ENCODE results near the gene SP6. TPM values are rescaled to one million over a fixed set of nuclear protein-coding genes. Genes with fewer than 3 reads are reported as not detected.

Gene SP6
- total and polyA plus RNA-seq, 2 of the 8 experiments (the other 6 are each of a cell fraction or from before 2014, with no cell fraction given) = 1.2 to 1.5 TPM

GRCh38 chr17:47840001-47840741 lies 10.8 kb downstream of the SP6 start:
- WGBS, 2 experiments (ENCODE audit: extremely low coverage in 1 of 2, insufficient coverage in 1 of 2, insufficient read length in 1 of 2, insufficient replicate concordance in 2 of 2, low coverage in 1 of 2, low lambda C conversion rate in 2 of 2, missing lambda C conversion rate in 1 of 2) = 63% methylated on average over 17 of the region's 17 CpGs; no CpG with 5 or more reads in 1 of the 2 experiments
- Histone ChIP-seq H3K9me3 (ENCODE audit: insufficient read depth in 2 of 2, low read depth in 1 of 2, low read length in 1 of 2) (no peaks in the 10 kb centered on the region), H2BK20ac (ENCODE audit: low read length) (no peak overlapping the region), H2BK120ac (replicated peaks; ENCODE audit: low read depth, low read length) (no peak overlapping the region), H3K23me2 (ENCODE audit: low read depth, low read length) (peaks cover 2% of the 10 kb centered on the region; the same call in 1 of the 2 replicates), H3K4me1 (replicated peaks in 1 of 4; ENCODE audit: control insufficient read depth in 3 of 4, insufficient read depth in 4 of 4, low read length in 3 of 4) (peaks cover 0 to 23% (median 8%) of the 10 kb centered on the region in 4 experiments; a peak in 5 of 7 replicates), H3K79me1 (ENCODE audit: low read depth, low read length) (no peaks in the 10 kb centered on the region), H2AFZ (ENCODE audit: low read length) (peak overlapping the region; percentile 6; the same call in 1 of the 2 replicates), H2BK15ac (ENCODE audit: low read length) (no peak overlapping the region), H2AK5ac (ENCODE audit: low read depth, low read length) (no peak overlapping the region), H3K27ac (ENCODE audit: low read depth, low read length) (no peak overlapping the region), H3K18ac (ENCODE audit: extremely low read depth, low read length) (no peak overlapping the region; the same call in 1 of the 2 replicates), H2BK5ac (ENCODE audit: low read depth, low read length) (peak overlapping the region; percentile 54; the same call in 1 of the 2 replicates), H4K91ac (replicated peaks; ENCODE audit: insufficient read length, low read length) (peak overlapping the region; percentile 2), H3K27me3 (replicated peaks in 1 of 4; ENCODE audit: control insufficient read depth in 3 of 4, extremely low read depth in 1 of 4, insufficient read depth in 3 of 4, low read length in 3 of 4) (peaks cover 0 to 10% (median 5%) of the 10 kb centered on the region in 4 experiments; a peak in 3 of 7 replicates), H3K79me2 (ENCODE audit: control insufficient read depth in 1 of 2, insufficient read depth in 2 of 2, low read length in 2 of 2) (no peaks in the 10 kb centered on the region), H3K36me3 (ENCODE audit: control insufficient read depth in 2 of 4, insufficient read depth in 4 of 4, low read length in 3 of 4) (peaks cover 0 to 9% (median 1%) of the 10 kb centered on the region in 4 experiments; a peak in 4 of 8 replicates), H3K9ac (replicated peaks in 1 of 4; ENCODE audit: extremely low read depth in 1 of 4, low read depth in 3 of 4, low read length in 3 of 4) (peak overlapping the region in 3 of 4 experiments; percentile 49 to 52 (median 51); a peak in 6 of 7 replicates), H3K56ac (replicated peaks; ENCODE audit: insufficient read length, low read depth, low read length) (no peak overlapping the region), H4K5ac (ENCODE audit: insufficient read length, low read depth, low read length) (no peak overlapping the region), H3K4me3 (ENCODE audit: extremely low read depth in 1 of 4, insufficient read depth in 2 of 4, low read depth in 3 of 4, low read length in 4 of 4) (peak overlapping the region; percentile 47 to 92 (median 80)), H3K4ac (replicated peaks; ENCODE audit: insufficient read length, low read depth, low read length) (no peak overlapping the region), H3K14ac (ENCODE audit: insufficient read length) (no peak overlapping the region), H4K8ac (ENCODE audit: extremely low read depth, insufficient read depth, low read length) (peak overlapping the region; percentile 43; the same call in 1 of the 2 replicates), H3K4me2 (ENCODE audit: insufficient read depth in 1 of 2, low read depth in 2 of 2, low read length in 2 of 2) (peak overlapping the region; percentile 73 to 80), H3K23ac (ENCODE audit: insufficient read length) (no peak overlapping the region), H2BK12ac (ENCODE audit: low read depth, low read length) (no peak overlapping the region), H4K20me1 (replicated peaks in 1 of 2; ENCODE audit: control insufficient read depth in 1 of 2, insufficient read depth in 2 of 2, low read length in 2 of 2) (peaks cover 0 to 2% of the 10 kb centered on the region in 2 experiments)
- ChIA-PET CTCF (ENCODE audit: partially characterized antibody) (interaction anchor here (0.7 to 33.0 kb wide), 23 partner anchors 9 to 212 kb away, joined by 3 to 1206 read pairs (median 4); partner anchors contain the start of genes LRRC46, MRPL10, PNPO and PRR15L), POLR2A (ENCODE audit: partially characterized antibody) (interaction anchor here (1.0 to 12.4 kb wide), 6 partner anchors 9 to 60 kb away, joined by 3 to 134 read pairs (median 6); partner anchors contain the start of genes LRRC46, MRPL10, SP2 and SP6)
- no peak for FAIRE-seq
- TF ChIP-seq HDAC2 (IDR thresholded peaks at IDR 0.05; ENCODE audit: borderline replicate concordance in 1 of 2, low read depth in 2 of 2, low read length in 2 of 2) (0 out of 4 replicates have a peak, but pooled peaks of 1 of the 2 experiments have one; percentile 22), TAF1 (IDR thresholded peaks at IDR 0.05; ENCODE audit: low read depth, low read length) (no peak), HDAC6 (IDR thresholded peaks at IDR 0.05; ENCODE audit: low read depth, low read length) (no peak), ASH2L (IDR thresholded peaks at IDR 0.05; ENCODE audit: low read length) (no peak), KDM1A (IDR thresholded peaks at IDR 0.05; ENCODE audit: borderline replicate concordance, low read length) (peak; percentile 74; the same call in 1 of the 2 replicates), JUN (IDR thresholded peaks at IDR 0.05; ENCODE audit: low read depth, low read length) (no peak), YY1 (IDR thresholded peaks at IDR 0.05; ENCODE audit: low read depth, low read length) (no peak), TEAD4 (IDR thresholded peaks at IDR 0.05; ENCODE audit: low read depth, low read length) (no peak)
- no peak for DNase-seq (ENCODE audit: low read depth in 1 of 2, low spot score in 2 of 2)

Data from H1 (cell line).